ENCODE results near the gene DLGAP1. TPM values are rescaled to one million over a fixed set of nuclear protein-coding genes. Genes with fewer than 3 reads are reported as not detected.

The DLGAP1 gene
- total and polyA plus RNA-seq, 2 experiments from 2014 or later = 0.13 to 0.22 TPM

GRCh38 chr18:4224031-4224704 is 230.9 kb downstream of the DLGAP1 start:
- H2AFZ ChIP-seq = no peak overlapping the region
- no peaks in the 10 kb centered on the region for H4K20me1 ChIP-seq (ENCODE audit: insufficient read depth)
- 3 to 6% methylated on average over 4 of the region's 4 CpGs for WGBS, 2 experiments (ENCODE audit: low coverage in 1 of 2, low lambda C conversion rate in 2 of 2, missing lambda C conversion rate in 2 of 2)
- no peak overlapping the region for H3K9ac ChIP-seq
- TF ChIP-seq EZH2phosphoT487 (IDR thresholded peaks at IDR 0.05; ENCODE audit: insufficient read depth, low read depth) (no peak), EZH2 (IDR thresholded peaks at IDR 0.05; ENCODE audit: insufficient read depth, poor library complexity, severe bottlenecking) (no peak)
- no peak overlapping the region for H3K27ac ChIP-seq
- H3K9me3 ChIP-seq (ENCODE audit: low read depth) = no peaks in the 10 kb centered on the region
- H3K4me3 ChIP-seq = no peak overlapping the region
- no peaks in the 10 kb centered on the region for H3K79me2 ChIP-seq (ENCODE audit: insufficient read depth)
- in situ Hi-C loops (cut with MboI) = no loop called here
- H3K4me2 ChIP-seq (ENCODE audit: unreplicated experiment) = no peak overlapping the region
- H3K36me3 ChIP-seq (ENCODE audit: low read depth) = no peaks in the 10 kb centered on the region
- no peak for DNase-seq
- H3K4me1 ChIP-seq (ENCODE audit: insufficient read depth) = no peaks in the 10 kb centered on the region
- H3K9me2 ChIP-seq (ENCODE audit: insufficient read depth) = no peaks in the 10 kb centered on the region; the same call in 1 of the 2 replicates
- H3F3A ChIP-seq (ENCODE audit: insufficient read depth) = no peaks in the 10 kb centered on the region
- H3K27me3 ChIP-seq (replicated peaks; ENCODE audit: insufficient read depth) = no peaks in the 10 kb centered on the region

GRCh38 chr18:4211111-4211837 is 243.8 kb downstream of the DLGAP1 start:
- Histone ChIP-seq H3K27me3 (replicated peaks; ENCODE audit: insufficient read depth) (no peaks in the 10 kb centered on the region), H3K79me2 (ENCODE audit: insufficient read depth) (no peaks in the 10 kb centered on the region), H3K4me2 (ENCODE audit: unreplicated experiment) (no peak overlapping the region), H2AFZ (no peak overlapping the region), H4K20me1 (ENCODE audit: insufficient read depth) (no peaks in the 10 kb centered on the region), H3K36me3 (ENCODE audit: low read depth) (no peaks in the 10 kb centered on the region), H3K9ac (no peak overlapping the region), H3K9me3 (ENCODE audit: low read depth) (peaks cover 3% of the 10 kb centered on the region), H3K4me3 (no peak overlapping the region), H3K4me1 (ENCODE audit: insufficient read depth) (no peaks in the 10 kb centered on the region), H3K9me2 (ENCODE audit: insufficient read depth) (no peaks in the 10 kb centered on the region), H3F3A (ENCODE audit: insufficient read depth) (no peaks in the 10 kb centered on the region), H3K27ac (no peak overlapping the region)
- TF ChIP-seq EZH2 (IDR thresholded peaks at IDR 0.05; ENCODE audit: insufficient read depth, poor library complexity, severe bottlenecking) (no peak), EZH2phosphoT487 (IDR thresholded peaks at IDR 0.05; ENCODE audit: insufficient read depth, low read depth) (no peak)
- 1 to 6% methylated on average over 5 of the region's 5 CpGs for WGBS, 2 experiments (ENCODE audit: low coverage in 1 of 2, low lambda C conversion rate in 2 of 2, missing lambda C conversion rate in 2 of 2)
- in situ Hi-C loops (cut with MboI) = no loop called here
- no peak for DNase-seq

GRCh38 chr18:4208366-4208765 is 246.7 kb downstream of the DLGAP1 start:
- Histone ChIP-seq H2AFZ (no peak overlapping the region), H3K4me3 (no peak overlapping the region), H3F3A (ENCODE audit: insufficient read depth) (no peaks in the 10 kb centered on the region), H3K9ac (no peak overlapping the region), H4K20me1 (ENCODE audit: insufficient read depth) (no peaks in the 10 kb centered on the region), H3K27me3 (replicated peaks; ENCODE audit: insufficient read depth) (no peaks in the 10 kb centered on the region), H3K36me3 (ENCODE audit: low read depth) (no peaks in the 10 kb centered on the region), H3K9me3 (ENCODE audit: low read depth) (no peaks in the 10 kb centered on the region), H3K4me2 (ENCODE audit: unreplicated experiment) (no peak overlapping the region), H3K9me2 (ENCODE audit: insufficient read depth) (no peaks in the 10 kb centered on the region), H3K79me2 (ENCODE audit: insufficient read depth) (no peaks in the 10 kb centered on the region), H3K27ac (no peak overlapping the region), H3K4me1 (ENCODE audit: insufficient read depth) (no peaks in the 10 kb centered on the region)
- TF ChIP-seq EZH2 (IDR thresholded peaks at IDR 0.05; ENCODE audit: insufficient read depth, poor library complexity, severe bottlenecking) = no peak
- no peak for TF ChIP-seq EZH2phosphoT487 (IDR thresholded peaks at IDR 0.05; ENCODE audit: insufficient read depth, low read depth)
- in situ Hi-C loops (cut with MboI) = no loop called here
- 7% methylated on average over 1 of the region's 1 CpG for WGBS, 2 experiments (ENCODE audit: low coverage in 1 of 2, low lambda C conversion rate in 2 of 2, missing lambda C conversion rate in 2 of 2)
- no peak for DNase-seq

GRCh38 chr18:4207383-4207985 is 247.6 kb downstream of the DLGAP1 start:
- DNase-seq = no peak
- H3K27ac ChIP-seq = no peak overlapping the region
- WGBS, 2 experiments (ENCODE audit: low coverage in 1 of 2, low lambda C conversion rate in 2 of 2, missing lambda C conversion rate in 2 of 2) = 32 to 36% methylated on average over 7 of the region's 7 CpGs
- TF ChIP-seq EZH2 (IDR thresholded peaks at IDR 0.05; ENCODE audit: insufficient read depth, poor library complexity, severe bottlenecking) = no peak
- TF ChIP-seq EZH2phosphoT487 (IDR thresholded peaks at IDR 0.05; ENCODE audit: insufficient read depth, low read depth) = no peak
- no peaks in the 10 kb centered on the region for H3K36me3 ChIP-seq (ENCODE audit: low read depth)
- H2AFZ ChIP-seq = no peak overlapping the region
- no peaks in the 10 kb centered on the region for H3F3A ChIP-seq (ENCODE audit: insufficient read depth)
- no peak overlapping the region for H3K9ac ChIP-seq
- H3K4me3 ChIP-seq = no peak overlapping the region
- no peaks in the 10 kb centered on the region for H3K79me2 ChIP-seq (ENCODE audit: insufficient read depth)
- no peaks in the 10 kb centered on the region for H3K9me3 ChIP-seq (ENCODE audit: low read depth)
- in situ Hi-C loops (cut with MboI) = no loop called here
- no peaks in the 10 kb centered on the region for H3K4me1 ChIP-seq (ENCODE audit: insufficient read depth)
- H4K20me1 ChIP-seq (ENCODE audit: insufficient read depth) = no peaks in the 10 kb centered on the region
- no peak overlapping the region for H3K4me2 ChIP-seq (ENCODE audit: unreplicated experiment)
- H3K27me3 ChIP-seq (replicated peaks; ENCODE audit: insufficient read depth) = no peaks in the 10 kb centered on the region
- no peaks in the 10 kb centered on the region for H3K9me2 ChIP-seq (ENCODE audit: insufficient read depth)
